Muscle of arm (tissue), 12 donors: ENCODE data around the gene RIPPLY2. TPM values are rescaled to one million over a fixed set of nuclear protein-coding genes. Genes with fewer than 3 reads are reported as not detected.
"Not testable (repeated sequence)": the region's sequence is repeated elsewhere in the genome, so short reads cannot be mapped to it uniquely, and the experiment has no call there.

Experiments used
- DNase-seq: peaks from one replicate; pipeline ENCODE4 v3.0.0-alpha.2; 2013
- polyA plus RNA-seq, 12 donors: library from polyadenylated mRNA; unstranded; fragments of 120-200 nt; gene quantifications; one replicate each; pipeline ENCODE4 v1.2.1, GENCODE V29; 2013; ENCODE audit not compliant: insufficient read length in 12 of 12

The RIPPLY2 gene
- polyA plus RNA-seq, 12 donors, result 0.13 to 0.33 TPM; not detected in 10

DNA sequence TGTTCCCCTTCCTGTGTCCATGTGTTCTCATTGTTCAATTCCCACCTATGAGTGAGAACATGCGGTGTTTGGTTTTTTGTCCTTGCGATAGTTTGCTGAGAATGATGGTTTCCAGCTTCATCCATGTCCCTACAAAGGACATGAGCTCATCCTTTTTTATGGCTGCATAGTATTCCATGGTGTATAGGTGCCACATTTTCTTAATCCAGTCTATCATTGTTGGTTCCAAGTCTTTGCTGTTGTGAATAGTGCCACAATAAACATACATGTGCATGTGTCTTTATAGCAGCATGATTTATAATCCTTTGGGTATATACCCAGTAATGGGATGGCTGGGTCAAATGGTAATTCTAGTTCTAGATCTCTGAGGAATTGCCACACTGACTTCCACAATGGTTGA is 43.9 kb downstream of the RIPPLY2 start:
- DNase-seq, result not testable (repeated sequence)

DNA sequence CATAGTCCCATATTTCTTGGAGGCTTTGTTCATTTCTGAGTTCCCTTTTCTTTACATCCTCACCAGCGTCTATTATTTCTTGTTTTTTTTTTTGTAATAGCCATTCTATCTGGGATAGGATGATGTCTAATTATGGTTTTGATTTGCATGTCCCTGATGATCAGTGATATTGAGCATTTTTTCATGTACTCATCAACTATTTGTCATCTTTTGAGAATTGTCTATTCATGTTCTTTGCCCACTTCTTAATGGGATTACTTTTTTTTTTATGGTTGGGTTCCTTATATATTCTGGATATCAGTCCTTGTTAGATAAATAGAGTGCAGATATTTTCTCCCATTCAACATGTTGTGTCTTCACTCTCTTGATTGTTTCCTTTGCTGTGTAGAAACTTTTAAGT is 48.5 kb downstream of the RIPPLY2 start:
- DNase-seq, result no peak

DNA sequence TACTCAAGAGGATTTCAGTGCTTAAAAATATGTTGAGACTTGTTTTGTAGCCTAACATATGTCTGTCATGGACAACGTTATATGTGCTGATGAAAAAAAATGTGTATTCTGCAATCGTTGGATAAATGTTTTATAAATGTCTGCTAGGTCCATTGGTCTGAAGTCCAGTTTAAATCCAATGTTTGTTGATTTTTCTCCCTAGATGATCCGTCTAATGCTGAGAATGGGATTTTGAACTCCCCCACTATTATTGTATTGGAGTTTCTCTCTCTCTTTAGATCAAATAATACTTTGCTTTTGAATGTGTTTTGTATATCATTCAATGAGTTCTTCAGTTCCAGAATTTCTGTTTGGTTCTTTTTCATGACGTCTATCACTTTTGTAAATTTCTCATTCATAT is 51.2 kb downstream of the RIPPLY2 start:
- no peak for DNase-seq

DNA sequence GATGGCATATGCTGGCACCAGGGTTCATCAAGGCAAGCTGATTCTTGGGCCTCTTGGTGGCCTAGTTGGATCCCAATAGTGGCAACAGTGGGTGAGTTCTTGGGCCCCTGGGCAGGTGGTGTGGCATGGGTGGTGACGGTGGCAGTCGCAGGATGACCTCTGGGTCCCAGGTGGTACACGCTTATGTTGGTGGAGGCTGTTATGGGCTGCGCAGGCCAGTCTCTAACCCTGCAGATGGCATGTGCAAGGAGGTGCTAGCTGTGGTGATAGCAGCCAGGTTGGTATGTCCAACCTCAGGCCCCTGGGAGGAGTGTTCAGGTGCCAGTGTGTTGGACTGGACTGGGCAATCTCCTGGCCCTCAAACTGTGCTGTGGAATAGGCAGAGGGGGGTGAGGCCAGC is 52.5 kb downstream of the RIPPLY2 start:
- DNase-seq, result no peak

Other genes starting within 250 kb of the RIPPLY2 start
- 1 to 10 TPM in 8 of 12 donors, under 1 TPM in 2, not detected in 2; 0.88 to 5.8 (median 2.0) TPM for gene SNAP91, start 144.3 kb upstream of the RIPPLY2 start, polyA plus RNA-seq
- 10 to 100 TPM in 9 of 12 donors, 1 to 10 TPM in 2, not detected in 1; 8.6 to 14.6 (median 12.6) TPM for gene CYB5R4, start 6.3 kb downstream of the RIPPLY2 start, polyA plus RNA-seq
- gene MRAP2, start 180.4 kb downstream of the RIPPLY2 start, polyA plus RNA-seq, result 10 to 100 TPM in 10 of 12 donors, 1 to 10 TPM in 1, not detected in 1; 8.5 to 40.7 (median 26.3) TPM